Activated CD8-positive, alpha-beta memory T cell treated with anti-CD3 and anti-CD28 coated beads for 1 hour (primary cell): ENCODE results near the gene EEFSEC.

Experiments
- DNase-seq, 2 donors: peaks; one replicate each; pipeline ENCODE4 v3.0.0-alpha.2; 2020; ENCODE audit warnings: low read depth in 1 of 2; ENCODE audit errors: extremely low read depth in 1 of 2

The EEFSEC gene

GRCh38 chr3:128180436-128180835 is 27.2 kb downstream of the EEFSEC start:
- no peak for DNase-seq

- no peak for DNase-seq
These were observed 27.6 kb downstream of the EEFSEC start for GRCh38 chr3:128180913-128181312.

- no peak for DNase-seq
These were observed 29.4 kb downstream of the EEFSEC start for GRCh38 chr3:128182656-128183055.

- DNase-seq = no peak
These were observed 32.6 kb downstream of the EEFSEC start for GRCh38 chr3:128185630-128186447.

GRCh38 chr3:128187495-128187894 is 34.2 kb downstream of the EEFSEC start:
- DNase-seq = no peak

GRCh38 chr3:128188326-128188725 is 35.0 kb downstream of the EEFSEC start:
- DNase-seq = no peak

GRCh38 chr3:128188956-128189355 is 35.7 kb downstream of the EEFSEC start:
- DNase-seq = no peak

- DNase-seq = no peak
These were observed 37.2 kb downstream of the EEFSEC start for GRCh38 chr3:128190501-128190900.

- no peak for DNase-seq
These were observed 38.9 kb downstream of the EEFSEC start for GRCh38 chr3:128192131-128192530.

GRCh38 chr3:128193168-128193567 is 39.9 kb downstream of the EEFSEC start:
- no peak for DNase-seq

GRCh38 chr3:128194843-128195242 is 41.6 kb downstream of the EEFSEC start:
- DNase-seq = no peak

GRCh38 chr3:128195369-128195768 is 42.1 kb downstream of the EEFSEC start:
- DNase-seq = no peak

GRCh38 chr3:128195802-128196201 is 42.5 kb downstream of the EEFSEC start:
- no peak for DNase-seq

GRCh38 chr3:128196647-128197046 is 43.4 kb downstream of the EEFSEC start:
- DNase-seq = no peak

- DNase-seq = no peak
These were observed 44.6 kb downstream of the EEFSEC start for GRCh38 chr3:128197855-128198254.

GRCh38 chr3:128198313-128198712 is 45.0 kb downstream of the EEFSEC start:
- no peak for DNase-seq

GRCh38 chr3:128199110-128199509 is 45.8 kb downstream of the EEFSEC start:
- DNase-seq = no peak

GRCh38 chr3:128201158-128201755 is 48.0 kb downstream of the EEFSEC start:
- DNase-seq = no peak

GRCh38 chr3:128203169-128203568 is 49.9 kb downstream of the EEFSEC start:
- DNase-seq = no peak

- DNase-seq = no peak
These were observed 52.4 kb downstream of the EEFSEC start for GRCh38 chr3:128205558-128206145.

- DNase-seq = no peak
These were observed 54.7 kb downstream of the EEFSEC start for GRCh38 chr3:128207951-128208350.

- DNase-seq = no peak
These were observed 57.4 kb downstream of the EEFSEC start for GRCh38 chr3:128210711-128211110.
